Central memory CD8-positive, alpha-beta T cell (primary cell): ENCODE results near the gene GATAD1.
"Not testable (repeated sequence)": the region's sequence is repeated elsewhere in the genome, so short reads cannot be mapped to it uniquely, and the experiment has no call there.

Source experiments
- ATAC-seq: fragments of 150-1000 bp; cut with Tn5 transposase; replicated peaks from 2 replicates; pipeline ENCODE4 v1.10.0; 2022; ENCODE audit warnings: mild to moderate bottlenecking, moderate FRiP score, moderate number of reproducible peaks; ENCODE audit not compliant: poor library complexity, severe bottlenecking; ENCODE audit errors: extremely low read depth
- DNase-seq, 2 donors: peaks; one replicate each; pipeline ENCODE4 v3.0.0; 2021; ENCODE audit warnings: low spot score in 2 of 2
- H3K27ac Mint-ChIP-seq: one replicate; pipeline ENCODE4 v1.8.0; 2022; ENCODE audit warnings: low read depth, mild to moderate bottlenecking, moderate library complexity, mixed read lengths
- H3K27me3 Mint-ChIP-seq: one replicate; pipeline ENCODE4 v1.8.0; 2022; ENCODE audit warnings: mixed read lengths
- H3K36me3 Mint-ChIP-seq: one replicate; pipeline ENCODE4 v1.8.0; 2022; ENCODE audit warnings: mild to moderate bottlenecking, moderate library complexity, mixed read lengths; ENCODE audit not compliant: insufficient read depth
- H3K4me1 Mint-ChIP-seq: one replicate; pipeline ENCODE4 v1.8.0; 2022; ENCODE audit warnings: mixed read lengths
- H3K4me3 Mint-ChIP-seq: one replicate; pipeline ENCODE4 v1.8.0; 2022; ENCODE audit warnings: mild to moderate bottlenecking, moderate library complexity, mixed read lengths
- H3K9me3 Mint-ChIP-seq: one replicate; pipeline ENCODE4 v1.8.0; 2022; ENCODE audit warnings: mixed read lengths

The GATAD1 gene

GRCh38 chr7:92447345-92448204 is at the start of gene GATAD1:
Gene GATAD1, plus strand, starts transcription at chr7:92447482. Its CDS starts 248 bp downstream, at chr7:92447730.
- ATAC-seq (peak; percentile 76), DNase-seq (peak; percentile 67 to 72)
- Mint-ChIP-seq H3K9me3 (no peaks in the 10 kb centered on the region), H3K4me3 (peak within 1 kb of the TSS; percentile 87), H3K36me3 (peaks cover 14% of the 10 kb centered on the region), H3K27ac (peak within 1 kb of the TSS; percentile 97), H3K27me3 (no peaks in the 10 kb centered on the region), H3K4me1 (peaks cover 14% of the 10 kb centered on the region)

GRCh38 chr7:92397542-92397941 is 49.7 kb upstream of the GATAD1 start:
- Mint-ChIP-seq H3K4me3 (no peak overlapping the region), H3K27me3 (no peaks in the 10 kb centered on the region), H3K9me3 (no peaks in the 10 kb centered on the region), H3K36me3 (peaks cover 21% of the 10 kb centered on the region), H3K4me1 (no peaks in the 10 kb centered on the region), H3K27ac (no peak overlapping the region)
- ATAC-seq = no peak
- no peak for DNase-seq

- no peaks in the 10 kb centered on the region for H3K9me3 Mint-ChIP-seq
- H3K36me3 Mint-ChIP-seq = peaks cover 22% of the 10 kb centered on the region
- peaks cover 15% of the 10 kb centered on the region for H3K4me1 Mint-ChIP-seq
- H3K27ac Mint-ChIP-seq = no peak overlapping the region
- no peak overlapping the region for H3K4me3 Mint-ChIP-seq
- H3K27me3 Mint-ChIP-seq = no peaks in the 10 kb centered on the region
- no peak for DNase-seq
- ATAC-seq = no peak
These were observed 47.3 kb upstream of the GATAD1 start for GRCh38 chr7:92400013-92400412.

GRCh38 chr7:92402920-92403759 is 44.1 kb upstream of the GATAD1 start:
- H3K27ac Mint-ChIP-seq = no peak overlapping the region
- DNase-seq = no peak
- peaks cover 14% of the 10 kb centered on the region for H3K36me3 Mint-ChIP-seq
- peaks cover 15% of the 10 kb centered on the region for H3K4me1 Mint-ChIP-seq
- no peak for ATAC-seq
- H3K27me3 Mint-ChIP-seq = no peaks in the 10 kb centered on the region
- H3K9me3 Mint-ChIP-seq = no peaks in the 10 kb centered on the region
- peak overlapping the region; percentile 22 for H3K4me3 Mint-ChIP-seq

- Mint-ChIP-seq H3K36me3 (peaks cover 10% of the 10 kb centered on the region), H3K27ac (no peak overlapping the region), H3K4me1 (peaks cover 15% of the 10 kb centered on the region), H3K27me3 (no peaks in the 10 kb centered on the region), H3K4me3 (peak overlapping the region; percentile 22), H3K9me3 (no peaks in the 10 kb centered on the region)
- DNase-seq (no peak), ATAC-seq (no peak)
These were observed 43.6 kb upstream of the GATAD1 start for GRCh38 chr7:92403760-92404074.

- Mint-ChIP-seq H3K4me1 (peaks cover 15% of the 10 kb centered on the region), H3K27me3 (no peaks in the 10 kb centered on the region), H3K4me3 (no peak overlapping the region), H3K9me3 (no peaks in the 10 kb centered on the region), H3K36me3 (peaks cover 7% of the 10 kb centered on the region), H3K27ac (no peak overlapping the region)
- ATAC-seq (peak; percentile 75), DNase-seq (peak in 1 of 2 donors; percentile 21)
These were observed 43.1 kb upstream of the GATAD1 start for GRCh38 chr7:92404170-92404614.

GRCh38 chr7:92409357-92409756 is 37.9 kb upstream of the GATAD1 start:
- Mint-ChIP-seq H3K27me3 (peaks cover 18% of the 10 kb centered on the region), H3K36me3 (peaks cover 2% of the 10 kb centered on the region), H3K27ac (no peak overlapping the region), H3K4me1 (peaks cover 1% of the 10 kb centered on the region), H3K9me3 (no peaks in the 10 kb centered on the region), H3K4me3 (no peak overlapping the region)
- ATAC-seq (no peak), DNase-seq (no peak)

- H3K36me3 Mint-ChIP-seq, H3K4me3 Mint-ChIP-seq, ATAC-seq: not testable (repeated sequence)
These were observed 37.1 kb upstream of the GATAD1 start for GRCh38 chr7:92410162-92410561.

GRCh38 chr7:92412745-92413144 is 34.5 kb upstream of the GATAD1 start:
- no peak overlapping the region for H3K4me3 Mint-ChIP-seq
- peaks cover 18% of the 10 kb centered on the region for H3K27me3 Mint-ChIP-seq
- H3K4me1 Mint-ChIP-seq = no peaks in the 10 kb centered on the region
- DNase-seq (no peak), ATAC-seq (no peak)
- H3K27ac Mint-ChIP-seq = no peak overlapping the region
- peaks cover 2% of the 10 kb centered on the region for H3K36me3 Mint-ChIP-seq
- no peaks in the 10 kb centered on the region for H3K9me3 Mint-ChIP-seq

More at GRCh38 chr7:92410162-92410561, 37.1 kb upstream of the GATAD1 start:
- H3K27me3 Mint-ChIP-seq = peaks cover 18% of the 10 kb centered on the region
- H3K9me3 Mint-ChIP-seq, H3K27ac Mint-ChIP-seq, DNase-seq, H3K4me1 Mint-ChIP-seq: not testable (repeated sequence)

- H3K36me3 Mint-ChIP-seq = peaks cover 2% of the 10 kb centered on the region
- no peaks in the 10 kb centered on the region for H3K4me1 Mint-ChIP-seq
- ATAC-seq (no peak), DNase-seq (no peak)
- H3K9me3 Mint-ChIP-seq = no peaks in the 10 kb centered on the region
- peaks cover 18% of the 10 kb centered on the region for H3K27me3 Mint-ChIP-seq
- H3K4me3 Mint-ChIP-seq = no peak overlapping the region
- H3K27ac Mint-ChIP-seq = no peak overlapping the region
These were observed 33.7 kb upstream of the GATAD1 start for GRCh38 chr7:92413550-92413949.

GRCh38 chr7:92415225-92415624 is 32.1 kb upstream of the GATAD1 start:
- Mint-ChIP-seq H3K9me3 (no peaks in the 10 kb centered on the region), H3K27ac (no peak overlapping the region), H3K27me3 (peaks cover 18% of the 10 kb centered on the region), H3K4me3 (no peak overlapping the region), H3K36me3 (peaks cover 2% of the 10 kb centered on the region), H3K4me1 (no peaks in the 10 kb centered on the region)
- ATAC-seq (no peak), DNase-seq (no peak)

GRCh38 chr7:92417913-92418312 is 29.4 kb upstream of the GATAD1 start:
- H3K36me3 Mint-ChIP-seq = peaks cover 2% of the 10 kb centered on the region
- H3K4me1 Mint-ChIP-seq = no peaks in the 10 kb centered on the region
- peaks cover 12% of the 10 kb centered on the region for H3K27me3 Mint-ChIP-seq
- H3K27ac Mint-ChIP-seq = no peak overlapping the region
- H3K9me3 Mint-ChIP-seq = no peaks in the 10 kb centered on the region
- no peak for DNase-seq
- no peak overlapping the region for H3K4me3 Mint-ChIP-seq
- ATAC-seq = no peak
